PC-3 (cell line): ENCODE data around the gene CUEDC1. TPM values are rescaled to one million over a fixed set of nuclear protein-coding genes. Genes with fewer than 3 reads are reported as not detected.
A peak's percentile ranks its signal among the peaks of the same experiment; 100 is the strongest.

Experiments
- ATAC-seq: fragments of 200-7000 bp; cut with Tn5 transposase; 2 replicates; pipeline ENCODE4 v1.9.1; 2020; ENCODE audit warnings: mild to moderate bottlenecking, moderate library complexity
- BruUV-seq: library from RNA; stranded (reverse); fragments of 400-500 nt; replicated peaks from 2 replicates; lab custom pipeline; 2021; lab: Mats Ljungman, UMichigan
- CTCF ChIA-PET: fragments of 300-600 bp; sonication (Branson Sonifier 250); formaldehyde crosslinking; loops from one replicate; lab custom pipeline; 2022; ENCODE audit warnings: antibody characterized with exemption; lab: Charles Lee
- POLR2A ChIA-PET: fragments of 300-600 bp; sonication (Branson Sonifier 250); formaldehyde crosslinking; loops from one replicate; lab custom pipeline; 2022; ENCODE audit warnings: antibody characterized with exemption; ENCODE audit not compliant: unreplicated experiment; lab: Charles Lee
- DNase-seq: peaks from one replicate; pipeline ENCODE4 v3.0.0-alpha.2; 2015
- H2AFZ ChIP-seq: fragments of 300-600 bp; sonication (generic); 2 replicates; pipeline ENCODE4 v1.6.0; 2016; ENCODE audit warnings: antibody characterized with exemption, low read length
- H3F3A ChIP-seq: fragments of 300-600 bp; sonication (generic); one replicate; pipeline ENCODE4 v1.6.0; 2017; ENCODE audit warnings: antibody characterized with exemption, low read length, control low read depth, mild to moderate bottlenecking; ENCODE audit not compliant: unreplicated experiment
- H3K27ac ChIP-seq: fragments of 300-600 bp; sonication (generic); 2 replicates; pipeline ENCODE4 v1.5.1; 2016; ENCODE audit warnings: mild to moderate bottlenecking, low read length
- H3K27me3 ChIP-seq: fragments of 300-600 bp; sonication (generic); 2 replicates; pipeline ENCODE4 v1.6.1; 2016; ENCODE audit warnings: low read length, mixed read lengths
- H3K36me3 ChIP-seq: fragments of 300-600 bp; sonication (generic); 2 replicates; pipeline ENCODE4 v1.6.1; 2016; ENCODE audit warnings: low read depth, mixed run types, low read length, mixed read lengths
- H3K4me1 ChIP-seq: fragments of 300-600 bp; sonication (generic); 2 replicates; pipeline ENCODE4 v1.5.1; 2016; ENCODE audit warnings: low read length; ENCODE audit not compliant: insufficient read depth
- H3K4me2 ChIP-seq: fragments of 300-600 bp; sonication (generic); 2 replicates; pipeline ENCODE4 v1.6.0; 2016; ENCODE audit warnings: low read length
- H3K4me3 ChIP-seq: fragments of 300-600 bp; sonication (generic); 2 replicates; pipeline ENCODE4 v1.5.1; 2016; ENCODE audit warnings: mild to moderate bottlenecking, low read length, mixed read lengths
- H3K79me2 ChIP-seq: fragments of 300-600 bp; sonication (generic); 2 replicates; pipeline ENCODE4 v1.6.1; 2017; ENCODE audit warnings: low read length, mixed read lengths
- H3K9ac ChIP-seq: fragments of 300-600 bp; sonication (generic); 2 replicates; pipeline ENCODE4 v1.6.0; 2016; ENCODE audit warnings: mild to moderate bottlenecking, low read length
- H3K9me2 ChIP-seq: fragments of 300-600 bp; sonication (generic); replicated peaks from 2 replicates; pipeline ENCODE4 v1.6.1; 2016; ENCODE audit warnings: mixed run types, low read length, mixed read lengths
- H3K9me3 ChIP-seq: fragments of 300-600 bp; sonication (generic); 2 replicates; pipeline ENCODE4 v1.6.1; 2016; ENCODE audit warnings: low read length, mixed read lengths
- H4K20me1 ChIP-seq: fragments of 300-600 bp; sonication (generic); 2 replicates; pipeline ENCODE4 v1.6.1; 2016; ENCODE audit warnings: low read length, mixed read lengths
- EZH2 ChIP-seq: fragments of 300-600 bp; sonication (generic); IDR thresholded peaks from one replicate; pipeline ENCODE4 v1.6.1; 2017; ENCODE audit warnings: antibody characterized with exemption, mild to moderate bottlenecking, low read length; ENCODE audit not compliant: unreplicated experiment
- EZH2phosphoT487 ChIP-seq: fragments of 300-600 bp; sonication (generic); IDR thresholded peaks from 2 replicates; pipeline ENCODE4 v1.6.1; 2018; ENCODE audit warnings: mild to moderate bottlenecking, antibody characterized with exemption, low read length, borderline replicate concordance
- intact Hi-C: fragments of 100-400 bp; cut with micrococcal nuclease; formaldehyde crosslinking; loops from 2 replicates; pipeline ENCODE4 v1.9.0; 2023
- total RNA-seq: library from RNA; depleted of rRNA; stranded (reverse); fragments of >200 nt; gene quantifications from 2 replicates; pipeline ENCODE4 v1.2.3, GENCODE V29; 2014
- TF ChIP-seq, protein P1 (sequence below): fragments of 300-600 bp; sonication (generic); conservative IDR thresholded peaks from 2 replicates; pipeline ENCODE4 v1.5.1; 2017; ENCODE audit warnings: antibody characterized with exemption, low read depth, mild to moderate bottlenecking, low read length

Gene CUEDC1
- total RNA-seq, 1 experiment from 2014 or later = 31.6 TPM

DNA sequence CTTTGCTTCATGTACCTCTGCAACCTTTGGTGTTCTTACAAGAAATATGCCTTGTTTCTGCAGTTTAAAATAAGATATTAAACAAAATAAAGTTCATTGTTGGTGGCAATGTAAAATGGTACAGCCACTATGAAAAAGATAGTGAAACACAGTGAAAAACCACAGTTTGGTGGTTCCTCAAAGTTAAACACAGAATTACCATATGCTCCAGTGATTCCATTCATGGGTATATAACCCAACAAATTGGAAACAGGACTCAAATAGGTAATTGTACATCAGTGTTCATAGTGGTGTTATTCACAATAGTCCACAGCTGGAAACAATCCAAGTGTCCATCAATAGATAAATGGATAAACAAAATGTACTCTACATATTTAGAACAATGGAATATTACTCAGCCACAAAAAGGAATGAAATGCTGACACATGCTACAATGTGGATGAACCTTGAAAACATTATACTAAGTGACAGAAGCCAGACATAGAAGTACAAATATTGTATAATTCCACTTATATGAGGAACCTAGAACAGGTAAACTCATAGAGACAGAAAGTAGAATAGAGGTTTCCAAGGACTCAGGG is 49.2 kb downstream of the CUEDC1 start:
- Histone ChIP-seq H3K27ac (no peak overlapping the region), H3K9me2 (no peaks in the 10 kb centered on the region), H4K20me1 (no peaks in the 10 kb centered on the region), H3K9ac (no peak overlapping the region), H3K36me3 (no peaks in the 10 kb centered on the region), H3K27me3 (no peaks in the 10 kb centered on the region), H3K4me3 (no peak overlapping the region), H3K79me2 (peaks cover 48% of the 10 kb centered on the region), H3K9me3 (no peaks in the 10 kb centered on the region), H2AFZ (no peak overlapping the region), H3F3A (peaks cover 7% of the 10 kb centered on the region), H3K4me2 (no peak overlapping the region), H3K4me1 (peaks cover 44% of the 10 kb centered on the region)
- ChIA-PET POLR2A (no interaction called here), CTCF (interaction anchor here (0.6 kb wide), 1 partner anchor 48 kb away, joined by 3 read pairs; no protein-coding TSS in a partner anchor)
- intact Hi-C loops = no loop called here
- ATAC-seq = no peak
- no peak for DNase-seq
- TF ChIP-seq EZH2phosphoT487 = no peak
- TF ChIP-seq, protein P1, sequence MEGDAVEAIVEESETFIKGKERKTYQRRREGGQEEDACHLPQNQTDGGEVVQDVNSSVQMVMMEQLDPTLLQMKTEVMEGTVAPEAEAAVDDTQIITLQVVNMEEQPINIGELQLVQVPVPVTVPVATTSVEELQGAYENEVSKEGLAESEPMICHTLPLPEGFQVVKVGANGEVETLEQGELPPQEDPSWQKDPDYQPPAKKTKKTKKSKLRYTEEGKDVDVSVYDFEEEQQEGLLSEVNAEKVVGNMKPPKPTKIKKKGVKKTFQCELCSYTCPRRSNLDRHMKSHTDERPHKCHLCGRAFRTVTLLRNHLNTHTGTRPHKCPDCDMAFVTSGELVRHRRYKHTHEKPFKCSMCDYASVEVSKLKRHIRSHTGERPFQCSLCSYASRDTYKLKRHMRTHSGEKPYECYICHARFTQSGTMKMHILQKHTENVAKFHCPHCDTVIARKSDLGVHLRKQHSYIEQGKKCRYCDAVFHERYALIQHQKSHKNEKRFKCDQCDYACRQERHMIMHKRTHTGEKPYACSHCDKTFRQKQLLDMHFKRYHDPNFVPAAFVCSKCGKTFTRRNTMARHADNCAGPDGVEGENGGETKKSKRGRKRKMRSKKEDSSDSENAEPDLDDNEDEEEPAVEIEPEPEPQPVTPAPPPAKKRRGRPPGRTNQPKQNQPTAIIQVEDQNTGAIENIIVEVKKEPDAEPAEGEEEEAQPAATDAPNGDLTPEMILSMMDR = no peak
- TF ChIP-seq EZH2 = no peak
- BruUV-seq = no TSS peak

DNA sequence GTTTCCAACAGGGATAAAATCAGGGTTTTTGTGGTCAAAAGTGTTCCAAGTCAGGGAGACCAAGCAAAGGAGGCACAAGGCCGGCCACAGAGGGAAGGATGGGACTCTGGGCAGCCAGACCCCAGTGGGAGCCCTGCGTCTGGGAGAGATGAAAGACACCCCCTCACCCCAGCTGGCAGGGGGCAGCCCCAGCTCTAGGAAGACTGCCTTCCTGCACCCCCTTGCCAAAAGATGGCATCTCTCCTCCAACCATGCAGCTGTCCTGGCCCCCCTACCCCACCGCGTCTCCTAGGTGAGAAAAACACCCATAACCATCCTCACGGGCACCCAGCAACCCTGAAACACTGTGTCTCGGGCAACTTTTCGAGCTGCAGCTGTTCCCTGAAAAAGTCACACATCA is 51.3 kb downstream of the CUEDC1 start:
- ChIA-PET CTCF (interaction anchor here (0.7 to 1.3 kb wide), 6 partner anchors 8 to 52 kb away, joined by 3 to 14 read pairs (median 4); partner anchors contain the start of gene CUEDC1), POLR2A (interaction anchor here (0.8 to 1.1 kb wide), 3 partner anchors 14 to 95 kb away, joined by 3 to 5 read pairs (median 4); no protein-coding TSS in a partner anchor)
- peaks cover 7% of the 10 kb centered on the region for H3F3A ChIP-seq
- H3K79me2 ChIP-seq = peaks cover 63% of the 10 kb centered on the region
- no peaks in the 10 kb centered on the region for H3K9me3 ChIP-seq
- no peaks in the 10 kb centered on the region for H4K20me1 ChIP-seq
- no peak overlapping the region for H3K4me3 ChIP-seq
- BruUV-seq = no TSS peak
- H3K27me3 ChIP-seq = no peaks in the 10 kb centered on the region
- H3K9me2 ChIP-seq = no peaks in the 10 kb centered on the region
- TF ChIP-seq EZH2 (no peak), EZH2phosphoT487 (no peak)
- TF ChIP-seq, protein P1 = no peak
- H3K4me1 ChIP-seq = peaks cover 64% of the 10 kb centered on the region
- peak overlapping the region; percentile 96 for H3K27ac ChIP-seq
- no peak overlapping the region for H2AFZ ChIP-seq
- DNase-seq (no peak), ATAC-seq (no peak)
- H3K9ac ChIP-seq = peak overlapping the region; percentile 64
- peak overlapping the region; percentile 45 for H3K4me2 ChIP-seq
- intact Hi-C loops = loop anchor here (1.0 to 5.0 kb wide), 4 partner anchors 14 to 44 kb away; no protein-coding TSS in a partner anchor
- H3K36me3 ChIP-seq = no peaks in the 10 kb centered on the region
